K562 (cell line): ENCODE measurements around the gene BHMT2. TPM values are rescaled to one million over a fixed set of nuclear protein-coding genes. Genes with fewer than 3 reads are reported as not detected.

Experiments used
- CCAR2 ChIP-seq: fragments of 200-400 bp; formaldehyde crosslinking; IDR thresholded peaks from 2 replicates; pipeline ENCODE4 v1.6.1; 2017; ENCODE audit warnings: mild to moderate bottlenecking, low read depth, low read length
- DPF2 ChIP-seq: fragments of 450-650 bp; IDR thresholded peaks from 2 replicates; pipeline ENCODE4 v1.6.1; 2016
- NRF1 ChIP-seq, 2 experiments: fragments of 450-650 bp; IDR thresholded peaks in 1 of 2; conservative IDR thresholded peaks in 1 of 2; 2 replicates each; pipeline ENCODE4 v1.6.1; 2014; ENCODE audit warnings: mild to moderate bottlenecking in 2 of 2
- PHTF2 ChIP-seq: fragments of 250-450 bp; sonication (Bioruptor Pico); IDR thresholded peaks from 2 replicates; pipeline ENCODE4 v1.5.0; 2021; ENCODE audit warnings: mild to moderate bottlenecking
- RNF2 ChIP-seq: sonication (generic); IDR thresholded peaks from 2 replicates; pipeline ENCODE4 v1.6.1; 2016
- SMAD4 ChIP-seq: fragments of 250-450 bp; sonication (Bioruptor Pico); conservative IDR thresholded peaks from 2 replicates; pipeline ENCODE4 v1.8.0; 2021; ENCODE audit warnings: inconsistent platforms, mild to moderate bottlenecking, moderate library complexity
- SREBF2 ChIP-seq: sonication (generic); formaldehyde crosslinking; IDR thresholded peaks from 2 replicates; pipeline ENCODE4 v1.4.0; 2020; ENCODE audit warnings: mild to moderate bottlenecking, missing genetic modification reagents
- U2AF2 ChIP-seq: fragments of 200-400 bp; formaldehyde crosslinking; optimal IDR thresholded peaks from 2 replicates; pipeline ENCODE3; 2017; ENCODE audit warnings: low read depth, mild to moderate bottlenecking, low read length
- XRCC4 ChIP-seq: IDR thresholded peaks from one replicate; pipeline ENCODE4 v1.6.1; 2011; ENCODE audit not compliant: insufficient read depth, insufficient read length; ENCODE audit errors: extremely low read depth
- ZNF121 ChIP-seq: sonication (generic); formaldehyde crosslinking; conservative IDR thresholded peaks from 2 replicates; pipeline ENCODE4 v1.8.0; 2022; ENCODE audit warnings: missing genetic modification reagents
- ZNF197 ChIP-seq: fragments of 200-800 bp; sonication (Bioruptor generic); IDR thresholded peaks from 2 replicates; pipeline ENCODE4 v1.6.1; 2016; ENCODE audit warnings: low read depth, missing genetic modification characterization, missing compliant biosample characterization
- ZNF583 ChIP-seq: fragments of 250-450 bp; sonication (Bioruptor Pico); IDR thresholded peaks from 2 replicates; pipeline ENCODE4 v1.4.0; 2020
- ZNF707 ChIP-seq: fragments of 250-450 bp; sonication (Bioruptor Pico); conservative IDR thresholded peaks from 2 replicates; pipeline ENCODE4 v1.8.0; 2022; ENCODE audit warnings: inconsistent platforms, mild to moderate bottlenecking, moderate library complexity
- polyA plus RNA-seq, 8 experiments: library from polyadenylated mRNA; depleted of rRNA in 4 of 8; stranded (reverse) in 5 of 8; unstranded in 3 of 8; fragments of >200 nt; fragmentation: Nextera tagmentation in 2 of 8; fragmentation: Illumina TruSeq in 1 of 8; extraction: Ambion mirVana in 2 of 8; extraction: Trizol in 1 of 8; gene quantifications; 2 replicates each; pipeline versions ENCODE4 v1.2.1 to v1.2.3, GENCODE V29; 2011 to 2014; ENCODE audit warnings: inconsistent platforms in 1 of 8, missing spikeins in 1 of 8
- total RNA-seq, 7 experiments: library from RNA; depleted of rRNA in 6 of 7; stranded (reverse); fragments of >200 nt in 6 of 7; fragmentation: Illumina TruSeq in 2 of 7; extraction: Trizol in 2 of 7; gene quantifications; 2 replicates each; pipeline versions ENCODE4 v1.2.1 to v1.2.3, GENCODE V29; 2011 to 2021; ENCODE audit warnings: low replicate concordance in 1 of 7
- TF ChIP-seq, protein P1 (sequence below): sonication (generic); formaldehyde crosslinking; IDR thresholded peaks from 2 replicates; pipeline ENCODE4 v1.8.1; 2023; ENCODE audit warnings: mild to moderate bottlenecking, missing genetic modification reagents
- TF ChIP-seq, protein P2 (sequence below), 3 experiments: IDR thresholded peaks in 2 of 3; conservative IDR thresholded peaks in 1 of 3; 2 replicates each; pipeline ENCODE4 v1.5.1; 2011 to 2012; ENCODE audit warnings: low read length in 3 of 3, mild to moderate bottlenecking in 3 of 3, control low read depth in 2 of 3, improper control_type of control experiment in 1 of 3, inconsistent platforms in 1 of 3, low read depth in 1 of 3, mixed read lengths in 1 of 3, moderate library complexity in 1 of 3; ENCODE audit not compliant: insufficient read depth in 2 of 3
- TF ChIP-seq, protein P3 (sequence below): fragments of 250-450 bp; sonication (Bioruptor Pico); IDR thresholded peaks from 2 replicates; pipeline ENCODE4 v1.5.0; 2020; ENCODE audit warnings: mild to moderate bottlenecking

The BHMT2 gene
- total and polyA plus RNA-seq, 9 of the 15 experiments (the other 6 are each of a cell fraction or from before 2014, with no cell fraction given), result not detected

DNA sequence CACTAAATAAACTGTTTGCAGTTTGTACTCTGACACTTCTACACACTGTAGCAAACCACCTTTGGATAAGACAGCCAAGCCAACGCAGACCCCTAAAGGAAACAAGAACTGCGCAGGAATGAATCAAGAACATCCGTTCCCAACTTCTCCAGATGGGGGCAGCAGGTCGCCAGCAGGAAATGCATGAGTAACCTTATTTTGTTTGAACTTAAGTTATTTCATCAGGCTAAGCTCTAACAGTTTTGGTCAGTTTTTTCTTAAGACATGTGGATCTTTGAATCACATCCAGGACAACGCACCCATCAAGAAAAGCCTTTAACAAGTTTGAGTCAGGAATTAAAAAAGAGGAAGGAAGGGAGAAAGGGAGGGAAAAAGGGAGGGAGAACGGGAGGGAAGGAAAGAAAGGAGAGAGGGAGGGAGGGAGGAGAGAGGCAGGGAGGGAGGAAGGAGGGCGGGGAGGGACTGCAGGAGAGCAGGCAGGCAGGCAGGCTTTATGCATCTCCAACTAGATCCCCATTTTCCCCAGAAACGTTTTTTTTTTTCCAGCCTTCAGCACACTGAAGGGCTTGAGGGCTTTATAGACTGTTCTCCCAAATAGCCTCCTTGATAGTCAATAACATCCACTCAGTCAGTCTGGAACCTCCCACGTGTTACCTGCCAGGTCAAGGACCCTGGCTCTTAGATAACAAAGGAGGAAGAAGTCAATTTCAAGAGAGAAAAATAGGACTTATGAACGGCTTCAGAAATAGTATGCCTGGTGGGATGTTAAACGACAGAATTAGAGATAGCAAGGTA, 64.3 kb downstream of the BHMT2 start (continued):
- TF ChIP-seq DPF2 (peak; percentile 84), ZNF707 (CRISPR knock-in tag) (no peak), XRCC4 (no peak), ZNF121 (CRISPR knock-in tag) (no peak), SMAD4 (CRISPR knock-in tag) (0 out of 2 replicates have a peak, but pooled peaks have one; percentile 51), CCAR2 (no peak), RNF2 (no peak), NRF1 (conservative IDR thresholded peaks at IDR 0.05 in 1 of 2, IDR thresholded peaks at IDR 0.05 in 1 of 2) (peak; percentile 35 to 56; a peak in 2 of 4 replicates), U2AF2 (no peak), PHTF2 (no peak), ZNF583 (CRISPR knock-in tag) (no peak), SREBF2 (no peak), ZNF197 (CRISPR knock-in tag) (no peak)
- TF ChIP-seq, protein P1, sequence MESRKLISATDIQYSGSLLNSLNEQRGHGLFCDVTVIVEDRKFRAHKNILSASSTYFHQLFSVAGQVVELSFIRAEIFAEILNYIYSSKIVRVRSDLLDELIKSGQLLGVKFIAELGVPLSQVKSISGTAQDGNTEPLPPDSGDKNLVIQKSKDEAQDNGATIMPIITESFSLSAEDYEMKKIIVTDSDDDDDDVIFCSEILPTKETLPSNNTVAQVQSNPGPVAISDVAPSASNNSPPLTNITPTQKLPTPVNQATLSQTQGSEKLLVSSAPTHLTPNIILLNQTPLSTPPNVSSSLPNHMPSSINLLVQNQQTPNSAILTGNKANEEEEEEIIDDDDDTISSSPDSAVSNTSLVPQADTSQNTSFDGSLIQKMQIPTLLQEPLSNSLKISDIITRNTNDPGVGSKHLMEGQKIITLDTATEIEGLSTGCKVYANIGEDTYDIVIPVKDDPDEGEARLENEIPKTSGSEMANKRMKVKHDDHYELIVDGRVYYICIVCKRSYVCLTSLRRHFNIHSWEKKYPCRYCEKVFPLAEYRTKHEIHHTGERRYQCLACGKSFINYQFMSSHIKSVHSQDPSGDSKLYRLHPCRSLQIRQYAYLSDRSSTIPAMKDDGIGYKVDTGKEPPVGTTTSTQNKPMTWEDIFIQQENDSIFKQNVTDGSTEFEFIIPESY (CRISPR knock-in tag), result no peak
- TF ChIP-seq, protein P2, sequence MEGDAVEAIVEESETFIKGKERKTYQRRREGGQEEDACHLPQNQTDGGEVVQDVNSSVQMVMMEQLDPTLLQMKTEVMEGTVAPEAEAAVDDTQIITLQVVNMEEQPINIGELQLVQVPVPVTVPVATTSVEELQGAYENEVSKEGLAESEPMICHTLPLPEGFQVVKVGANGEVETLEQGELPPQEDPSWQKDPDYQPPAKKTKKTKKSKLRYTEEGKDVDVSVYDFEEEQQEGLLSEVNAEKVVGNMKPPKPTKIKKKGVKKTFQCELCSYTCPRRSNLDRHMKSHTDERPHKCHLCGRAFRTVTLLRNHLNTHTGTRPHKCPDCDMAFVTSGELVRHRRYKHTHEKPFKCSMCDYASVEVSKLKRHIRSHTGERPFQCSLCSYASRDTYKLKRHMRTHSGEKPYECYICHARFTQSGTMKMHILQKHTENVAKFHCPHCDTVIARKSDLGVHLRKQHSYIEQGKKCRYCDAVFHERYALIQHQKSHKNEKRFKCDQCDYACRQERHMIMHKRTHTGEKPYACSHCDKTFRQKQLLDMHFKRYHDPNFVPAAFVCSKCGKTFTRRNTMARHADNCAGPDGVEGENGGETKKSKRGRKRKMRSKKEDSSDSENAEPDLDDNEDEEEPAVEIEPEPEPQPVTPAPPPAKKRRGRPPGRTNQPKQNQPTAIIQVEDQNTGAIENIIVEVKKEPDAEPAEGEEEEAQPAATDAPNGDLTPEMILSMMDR (IDR thresholded peaks at IDR 0.05 in 2 of 3, conservative IDR thresholded peaks at IDR 0.05 in 1 of 3; ENCODE audit: insufficient read depth in 2 of 3, low read depth in 1 of 3, low read length in 3 of 3), result peak; percentile 84 to 90 (median 87)
- TF ChIP-seq, protein P3, sequence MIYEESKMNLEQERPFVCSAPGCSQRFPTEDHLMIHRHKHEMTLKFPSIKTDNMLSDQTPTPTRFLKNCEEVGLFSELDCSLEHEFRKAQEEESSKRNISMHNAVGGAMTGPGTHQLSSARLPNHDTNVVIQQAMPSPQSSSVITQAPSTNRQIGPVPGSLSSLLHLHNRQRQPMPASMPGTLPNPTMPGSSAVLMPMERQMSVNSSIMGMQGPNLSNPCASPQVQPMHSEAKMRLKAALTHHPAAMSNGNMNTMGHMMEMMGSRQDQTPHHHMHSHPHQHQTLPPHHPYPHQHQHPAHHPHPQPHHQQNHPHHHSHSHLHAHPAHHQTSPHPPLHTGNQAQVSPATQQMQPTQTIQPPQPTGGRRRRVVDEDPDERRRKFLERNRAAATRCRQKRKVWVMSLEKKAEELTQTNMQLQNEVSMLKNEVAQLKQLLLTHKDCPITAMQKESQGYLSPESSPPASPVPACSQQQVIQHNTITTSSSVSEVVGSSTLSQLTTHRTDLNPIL (CRISPR knock-in tag), result no peak
